Keratinocyte (primary cell): ENCODE data around the gene FMNL2. TPM values are rescaled to one million over a fixed set of nuclear protein-coding genes. Genes with fewer than 3 reads are reported as not detected.
A peak's percentile ranks its signal among the peaks of the same experiment; 100 is the strongest.

ENCODE experiments used
- DNase-seq: peaks from one replicate; pipeline ENCODE4 v3.0.0-alpha.2; 2011; ENCODE audit warnings: low read depth, missing footprints, low spot score
- FAIRE-seq: peaks from 2 replicates; lab custom pipeline; 2011; peaks lifted over from hg19 to GRCh38; lab: Jason Lieb, UNC
- H2AFZ ChIP-seq: 2 replicates; pipeline ENCODE4 v1.6.0; 2012; ENCODE audit warnings: low read length, control low read depth, inconsistent platforms; ENCODE audit not compliant: control insufficient read depth
- H3K27ac ChIP-seq: 2 replicates; pipeline ENCODE4 v1.5.1; 2011; ENCODE audit warnings: low read length; ENCODE audit not compliant: control insufficient read depth, insufficient read depth
- H3K27me3 ChIP-seq: 3 replicates; pipeline ENCODE4 v1.6.0; 2011; ENCODE audit warnings: low read length; ENCODE audit not compliant: control insufficient read depth, insufficient read depth; ENCODE audit errors: extremely low read depth
- H3K36me3 ChIP-seq, 2 experiments: 2 replicates in 1 of 2; 3 replicates in 1 of 2; pipeline ENCODE4 v1.5.1; 2011; ENCODE audit warnings: low read length in 2 of 2, mild to moderate bottlenecking in 1 of 2; ENCODE audit not compliant: control insufficient read depth in 2 of 2, insufficient read depth in 2 of 2; ENCODE audit errors: extremely low read depth in 1 of 2
- H3K4me1 ChIP-seq: 3 replicates; pipeline ENCODE4 v1.5.1; 2011; ENCODE audit warnings: low read length; ENCODE audit not compliant: control insufficient read depth, insufficient read depth; ENCODE audit errors: extremely low read depth
- H3K4me2 ChIP-seq: 3 replicates; pipeline ENCODE4 v1.6.0; 2011; ENCODE audit warnings: low read depth, low read length; ENCODE audit not compliant: control insufficient read depth, insufficient read depth; ENCODE audit errors: extremely low read depth
- H3K4me3 ChIP-seq, 3 experiments: fragments of 200-600 bp in 1 of 3; sonication (generic) in 1 of 3; 2 replicates in 2 of 3; 3 replicates in 1 of 3; pipeline ENCODE4 v1.5.1; 2011 to 2016; ENCODE audit warnings: low read length in 3 of 3, mild to moderate bottlenecking in 3 of 3, control low read depth in 2 of 3, inconsistent platforms in 1 of 3, low read depth in 1 of 3, mixed read lengths in 1 of 3, mixed run types in 1 of 3, moderate library complexity in 1 of 3; ENCODE audit not compliant: control insufficient read depth in 2 of 3, insufficient read depth in 2 of 3; ENCODE audit errors: extremely low read depth in 1 of 3
- H3K79me2 ChIP-seq: 2 replicates; pipeline ENCODE4 v1.6.0; 2012; ENCODE audit warnings: low read length; ENCODE audit not compliant: control insufficient read depth, insufficient read depth
- H3K9ac ChIP-seq: 3 replicates; pipeline ENCODE4 v1.6.0; 2011; ENCODE audit warnings: low read length; ENCODE audit not compliant: control insufficient read depth, insufficient read depth; ENCODE audit errors: extremely low read depth
- H3K9me1 ChIP-seq: 3 replicates; pipeline ENCODE4 v1.6.0; 2011; ENCODE audit warnings: low read length; ENCODE audit not compliant: control insufficient read depth, insufficient read depth; ENCODE audit errors: extremely low read depth
- H3K9me3 ChIP-seq: 2 replicates; pipeline ENCODE4 v1.5.1; 2012; ENCODE audit warnings: low read depth, low read length; ENCODE audit not compliant: control insufficient read depth
- H4K20me1 ChIP-seq: 3 replicates; pipeline ENCODE4 v1.6.0; 2011; ENCODE audit warnings: low read length; ENCODE audit not compliant: control insufficient read depth, insufficient read depth; ENCODE audit errors: extremely low read depth
- EZH2 ChIP-seq: IDR thresholded peaks from one replicate; pipeline ENCODE4 v1.6.1; 2012; ENCODE audit warnings: inconsistent platforms, mild to moderate bottlenecking, low read length, moderate library complexity
- dilution Hi-C: fragments of 300-500 bp; cut with MboI; formaldehyde crosslinking; loops from one replicate; pipeline ENCODE4 v1.7.0; 2020; ENCODE audit warnings: low sequenced_read_pairs; ENCODE audit not compliant: extremely low pct_ligation_motif_present
- polyA plus RNA-seq, 5 experiments: library from polyadenylated mRNA; depleted of rRNA in 3 of 5; stranded (reverse) in 3 of 5; stranded (forward) in 1 of 5; unstranded in 1 of 5; fragments of >200 nt; gene quantifications; 1 replicate in 1 of 5; 2 replicates in 3 of 5; 3 replicates in 1 of 5; pipeline versions ENCODE4 v1.2.1 to v1.2.3, GENCODE V29; 2011 to 2012; ENCODE audit warnings: missing spikeins in 2 of 5, low read depth in 1 of 5, low replicate concordance in 1 of 5
- TF ChIP-seq, protein P1 (sequence below), 3 experiments: IDR thresholded peaks in 1 of 3; conservative IDR thresholded peaks in 1 of 3; optimal IDR thresholded peaks in 1 of 3; 2 replicates in 2 of 3; 3 replicates in 1 of 3; pipeline versions ENCODE3 to v1.5.1; 2011; ENCODE audit warnings: low read length in 3 of 3, mild to moderate bottlenecking in 3 of 3, moderate library complexity in 2 of 3, control low read depth in 1 of 3, inconsistent platforms in 1 of 3; ENCODE audit not compliant: insufficient read depth in 2 of 3; ENCODE audit errors: extremely low read depth in 1 of 3

FMNL2 gene
- polyA plus RNA-seq, 1 donor (not counting 4 experiments of a cell fraction or from before 2014, with no cell fraction given) = 62.7 TPM

GRCh38 chr2:152560166-152560565 lies 225.2 kb downstream of the FMNL2 start:
- DNase-seq (no peak), FAIRE-seq (peak; percentile 59)
- TF ChIP-seq EZH2 = no peak
- TF ChIP-seq, protein P1, sequence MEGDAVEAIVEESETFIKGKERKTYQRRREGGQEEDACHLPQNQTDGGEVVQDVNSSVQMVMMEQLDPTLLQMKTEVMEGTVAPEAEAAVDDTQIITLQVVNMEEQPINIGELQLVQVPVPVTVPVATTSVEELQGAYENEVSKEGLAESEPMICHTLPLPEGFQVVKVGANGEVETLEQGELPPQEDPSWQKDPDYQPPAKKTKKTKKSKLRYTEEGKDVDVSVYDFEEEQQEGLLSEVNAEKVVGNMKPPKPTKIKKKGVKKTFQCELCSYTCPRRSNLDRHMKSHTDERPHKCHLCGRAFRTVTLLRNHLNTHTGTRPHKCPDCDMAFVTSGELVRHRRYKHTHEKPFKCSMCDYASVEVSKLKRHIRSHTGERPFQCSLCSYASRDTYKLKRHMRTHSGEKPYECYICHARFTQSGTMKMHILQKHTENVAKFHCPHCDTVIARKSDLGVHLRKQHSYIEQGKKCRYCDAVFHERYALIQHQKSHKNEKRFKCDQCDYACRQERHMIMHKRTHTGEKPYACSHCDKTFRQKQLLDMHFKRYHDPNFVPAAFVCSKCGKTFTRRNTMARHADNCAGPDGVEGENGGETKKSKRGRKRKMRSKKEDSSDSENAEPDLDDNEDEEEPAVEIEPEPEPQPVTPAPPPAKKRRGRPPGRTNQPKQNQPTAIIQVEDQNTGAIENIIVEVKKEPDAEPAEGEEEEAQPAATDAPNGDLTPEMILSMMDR (optimal IDR thresholded peaks at IDR 0.05 in 1 of 3, IDR thresholded peaks at IDR 0.05 in 1 of 3, conservative IDR thresholded peaks at IDR 0.05 in 1 of 3; ENCODE audit: extremely low read depth in 1 of 3, insufficient read depth in 2 of 3, low read length in 3 of 3) = no peak
- Histone ChIP-seq H3K9me3 (no peaks in the 10 kb centered on the region), H3K9ac (no peak overlapping the region), H3K27ac (no peak overlapping the region), H3K27me3 (no peaks in the 10 kb centered on the region), H3K36me3 (peaks cover 6 to 9% of the 10 kb centered on the region in 2 experiments), H3K79me2 (peaks cover 7% of the 10 kb centered on the region), H3K4me3 (no peak overlapping the region), H4K20me1 (no peaks in the 10 kb centered on the region), H3K9me1 (peaks cover 2% of the 10 kb centered on the region), H3K4me1 (peaks cover 23% of the 10 kb centered on the region), H2AFZ (no peak overlapping the region), H3K4me2 (no peak overlapping the region)
- dilution Hi-C loops = no loop called here

GRCh38 chr2:152560873-152561595 lies 226.1 kb downstream of the FMNL2 start:
- H3K27ac ChIP-seq = no peak overlapping the region
- H3K27me3 ChIP-seq = no peaks in the 10 kb centered on the region
- no peak overlapping the region for H3K9ac ChIP-seq
- no peak overlapping the region for H3K4me2 ChIP-seq
- no peak for TF ChIP-seq EZH2
- TF ChIP-seq, protein P1 (optimal IDR thresholded peaks at IDR 0.05 in 1 of 3, IDR thresholded peaks at IDR 0.05 in 1 of 3, conservative IDR thresholded peaks at IDR 0.05 in 1 of 3; ENCODE audit: extremely low read depth in 1 of 3, insufficient read depth in 2 of 3, low read length in 3 of 3) = no peak
- DNase-seq (no peak), FAIRE-seq (peak; percentile 26)
- peaks cover 6 to 9% of the 10 kb centered on the region in 2 experiments for H3K36me3 ChIP-seq
- no peaks in the 10 kb centered on the region for H3K9me3 ChIP-seq
- peaks cover 23% of the 10 kb centered on the region for H3K4me1 ChIP-seq
- H3K79me2 ChIP-seq = peaks cover 9% of the 10 kb centered on the region
- peaks cover 2% of the 10 kb centered on the region for H3K9me1 ChIP-seq
- no peak overlapping the region for H2AFZ ChIP-seq
- dilution Hi-C loops = no loop called here
- H3K4me3 ChIP-seq = no peak overlapping the region
- H4K20me1 ChIP-seq = no peaks in the 10 kb centered on the region
